T47D (cell line): ENCODE data around the gene PRELP.
"Not testable (repeated sequence)": the region's sequence is repeated elsewhere in the genome, so short reads cannot be mapped to it uniquely, and the experiment has no call there.

Experiments
- DNase-seq, 2 experiments: peaks; one replicate each; pipeline versions ENCODE4 v3.0.0 to v3.0.0-alpha.2; 2011 to 2012; ENCODE audit warnings: low read depth in 1 of 2, low spot score in 1 of 2
- JUND ChIP-seq: IDR thresholded peaks from 2 replicates; pipeline ENCODE4 v1.6.1; 2012; ENCODE audit warnings: low read depth
- in situ Hi-C: cut with HindIII; loops from 2 replicates; pipeline ENCODE4 v1.10.0; 2016; ENCODE audit warnings: low sequenced_read_pairs, low pct_unique_long_range_greater_than_20kb

The PRELP gene

DNA sequence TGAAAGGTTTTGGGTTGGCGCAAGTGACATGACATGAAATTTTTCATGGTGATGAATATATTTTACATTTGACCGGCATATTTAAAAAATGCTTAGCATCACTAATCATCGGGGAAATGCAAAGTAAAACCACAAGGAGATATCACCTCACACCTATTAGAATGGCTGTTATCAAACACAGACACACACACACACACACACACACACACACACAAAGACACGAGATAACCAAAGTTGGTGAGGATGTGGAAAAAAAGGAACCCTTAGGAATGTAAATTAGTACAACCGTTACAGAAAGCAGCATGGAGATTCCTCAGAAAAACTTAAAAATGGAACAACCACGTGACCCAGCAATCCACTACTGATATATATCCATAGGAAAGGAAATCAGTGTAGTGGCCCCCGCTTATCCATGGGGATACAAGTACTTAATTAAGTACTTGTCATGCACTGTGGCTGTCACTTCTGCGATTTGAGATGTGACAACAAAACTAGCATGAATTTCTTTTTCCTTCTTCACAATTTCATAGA, 15.9 kb upstream of the PRELP start:
- no peak for DNase-seq
- in situ Hi-C loops = no loop called here
- no peak for TF ChIP-seq JUND

DNA sequence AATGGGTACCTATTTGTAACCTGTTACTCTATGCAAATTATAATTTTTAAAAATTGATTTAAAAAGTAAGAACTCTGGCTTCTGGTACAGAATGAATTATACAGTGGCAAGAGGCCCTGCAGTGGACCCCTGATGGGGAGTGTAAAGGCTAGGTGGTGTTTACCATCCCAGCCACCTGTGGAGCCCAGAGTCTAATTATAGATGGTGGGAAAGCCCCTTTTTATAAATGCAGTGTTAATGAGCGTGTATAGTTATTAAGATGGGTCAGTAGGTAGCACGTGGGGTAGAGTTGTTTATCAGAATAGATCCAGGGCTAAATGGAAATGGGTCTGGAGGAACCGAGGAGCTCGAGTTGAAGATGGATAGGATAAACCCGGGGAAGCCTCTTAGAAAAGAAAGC, 13.9 kb upstream of the PRELP start:
- no peak for DNase-seq
- in situ Hi-C loops = no loop called here
- no peak for TF ChIP-seq JUND

DNA sequence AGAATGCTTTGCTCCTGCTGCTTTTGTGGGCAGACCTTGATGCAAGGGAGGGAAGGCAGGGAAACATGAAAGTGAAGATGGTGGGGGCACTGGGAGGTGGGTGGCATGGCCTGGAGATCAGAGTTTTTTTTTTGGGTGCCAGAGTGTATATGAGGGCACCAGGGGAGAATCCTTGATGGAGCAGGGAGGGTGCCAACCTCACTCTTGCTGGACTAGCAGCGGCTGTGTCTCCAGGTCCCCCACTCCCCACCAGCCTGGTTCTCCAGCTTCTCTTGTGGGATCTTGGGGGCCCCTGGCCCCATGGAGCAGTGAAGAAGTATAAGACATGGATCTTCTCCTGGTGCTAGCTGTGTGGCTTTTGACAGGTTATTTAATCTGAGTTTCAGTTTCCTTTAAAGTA, 13.5 kb upstream of the PRELP start:
- no peak for TF ChIP-seq JUND
- in situ Hi-C loops = no loop called here
- no peak for DNase-seq

DNA sequence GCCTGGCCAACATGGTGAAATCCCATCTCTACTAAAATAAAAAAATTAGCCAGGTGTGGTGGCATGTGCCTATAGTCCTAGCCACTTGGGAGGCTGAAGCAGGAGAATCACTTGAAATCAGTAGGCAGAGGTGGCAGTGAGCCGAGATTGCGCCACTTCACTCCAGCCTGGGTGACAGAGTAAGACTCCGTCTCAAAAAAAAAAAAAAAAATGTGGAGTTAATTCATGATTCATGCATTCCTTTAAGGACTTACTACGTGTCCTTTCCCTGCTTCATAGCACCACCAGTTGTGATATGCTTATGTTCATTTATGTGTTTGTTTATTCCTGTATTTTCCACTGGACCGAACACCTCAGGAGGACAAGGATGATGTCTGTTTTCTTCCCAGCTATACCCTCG, 12.7 kb upstream of the PRELP start:
- TF ChIP-seq JUND = no peak
- in situ Hi-C loops = no loop called here
- no peak for DNase-seq

DNA sequence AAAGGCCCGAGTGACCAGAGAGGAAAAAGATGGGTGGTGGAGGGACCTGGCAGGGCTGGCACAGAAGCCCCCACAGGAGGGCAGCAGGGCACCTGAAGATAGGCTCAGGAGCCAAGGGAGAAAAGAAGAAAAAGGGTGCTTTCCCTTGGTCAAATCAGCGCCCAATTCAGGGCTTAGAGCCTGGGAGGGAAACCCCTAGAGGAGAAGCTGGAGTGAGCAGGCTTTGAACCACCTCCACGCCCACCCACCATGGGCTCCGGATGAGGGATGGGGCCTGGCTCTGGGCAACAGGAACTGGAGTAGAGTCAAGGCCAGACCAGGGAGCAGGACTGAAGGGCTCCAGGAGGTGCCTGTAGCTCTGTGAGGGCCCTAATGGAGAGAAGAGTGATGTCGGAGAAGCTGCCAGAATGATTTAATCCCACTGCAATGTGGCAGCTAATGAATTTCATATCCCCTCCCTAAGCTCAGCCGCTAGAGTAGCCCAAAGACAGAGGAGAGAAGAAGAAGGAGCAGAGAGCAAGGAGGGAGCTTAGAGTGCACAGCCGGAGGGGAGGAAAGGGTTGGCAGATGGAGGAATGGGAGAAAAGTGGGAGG, 12.0 kb upstream of the PRELP start:
- TF ChIP-seq JUND = no peak
- no peak for DNase-seq
- in situ Hi-C loops = no loop called here

DNA sequence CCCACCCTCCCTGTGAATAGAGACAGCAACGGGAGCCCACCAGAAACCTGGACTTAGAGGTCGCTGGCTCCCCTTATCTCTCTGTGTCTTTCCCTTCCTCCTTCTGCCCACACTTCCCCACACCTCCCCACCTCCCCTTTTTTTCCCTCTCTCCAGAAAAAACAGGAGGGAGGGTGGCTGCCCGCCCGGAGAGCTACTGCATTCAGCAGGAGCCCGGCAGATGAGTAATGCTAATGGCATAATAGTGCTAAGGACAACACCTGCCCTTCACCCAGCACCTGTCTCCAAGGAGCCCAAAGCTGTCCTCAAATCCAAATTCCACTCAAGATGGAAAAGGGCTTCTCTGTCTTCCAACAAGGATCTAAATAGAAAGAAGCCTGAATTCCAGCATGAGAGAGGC, 11.4 kb upstream of the PRELP start:
- no peak for TF ChIP-seq JUND
- no peak for DNase-seq
- in situ Hi-C loops = no loop called here

DNA sequence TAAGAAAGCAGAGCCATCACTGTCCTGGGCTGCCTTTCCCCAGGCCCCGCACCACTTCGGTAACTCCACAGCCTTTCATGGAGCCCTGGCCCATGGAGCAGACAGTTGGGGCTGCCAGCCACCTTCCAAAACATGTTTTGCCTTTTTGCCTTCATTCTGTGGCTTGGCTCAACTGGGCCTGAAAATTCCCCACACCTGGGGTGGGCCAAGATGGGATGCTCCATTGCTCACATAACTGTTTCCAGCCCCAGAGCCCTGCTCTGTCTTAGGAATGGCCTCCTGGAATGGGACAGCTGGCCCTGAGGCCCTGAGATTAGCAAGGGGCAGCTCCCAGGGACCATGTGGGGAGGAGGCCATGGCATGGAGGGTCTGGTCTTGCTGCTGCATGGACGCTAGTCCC, 10.9 kb upstream of the PRELP start:
- TF ChIP-seq JUND = no peak
- DNase-seq = no peak
- in situ Hi-C loops = no loop called here

DNA sequence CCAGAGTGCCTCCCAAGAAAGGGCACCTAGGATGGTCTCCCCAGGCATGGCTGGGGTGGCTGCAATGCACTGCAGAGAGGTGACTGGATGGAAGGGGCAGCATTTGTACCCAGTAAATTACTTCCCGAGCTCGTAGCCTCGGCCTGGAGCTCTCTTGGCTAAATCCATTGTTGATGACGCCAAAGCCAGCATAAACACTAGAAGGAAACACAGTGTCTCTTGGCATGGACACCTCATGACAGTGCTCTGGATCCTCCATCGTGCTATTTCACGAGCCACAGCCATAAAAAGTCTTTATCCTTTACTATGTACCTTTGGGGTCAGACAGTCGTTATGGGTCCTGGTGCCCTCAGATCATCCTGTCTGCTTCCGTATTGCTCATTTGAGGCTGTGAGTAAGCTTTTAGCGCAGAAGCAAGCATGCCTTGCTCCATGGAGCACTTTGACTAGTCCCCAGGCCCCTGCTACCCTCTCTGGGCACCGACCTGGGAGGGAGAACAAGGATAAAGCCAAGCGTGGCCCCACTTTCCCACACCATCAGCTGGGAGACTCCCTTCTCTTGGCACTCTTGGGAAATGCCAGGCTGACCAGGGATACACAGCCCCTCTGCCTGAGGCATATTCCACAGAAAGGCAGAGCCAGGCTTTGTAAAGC, 10.3 kb upstream of the PRELP start:
- DNase-seq = no peak
- in situ Hi-C loops = no loop called here
- TF ChIP-seq JUND = no peak

DNA sequence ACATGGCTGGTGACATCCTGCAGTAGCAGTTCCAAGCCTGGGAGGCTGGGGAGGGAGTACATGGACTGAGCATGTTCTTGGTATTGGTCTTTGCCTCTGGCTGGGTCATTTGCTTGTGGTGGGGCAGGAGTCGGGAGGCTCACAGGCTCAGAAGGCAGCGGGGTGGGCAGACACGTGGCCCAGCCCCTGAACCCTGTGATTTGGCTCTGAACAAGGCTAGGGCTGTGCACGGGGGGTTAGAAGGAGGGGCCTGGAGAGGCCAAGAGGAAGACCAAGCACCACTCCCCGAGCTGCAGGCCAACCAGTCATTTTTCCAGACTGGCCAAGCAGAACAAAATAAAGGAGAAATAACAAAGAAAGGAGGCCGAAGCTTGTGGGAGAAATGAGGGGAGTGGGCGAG, 9.7 kb upstream of the PRELP start:
- no peak for DNase-seq
- in situ Hi-C loops = no loop called here
- TF ChIP-seq JUND = no peak

DNA sequence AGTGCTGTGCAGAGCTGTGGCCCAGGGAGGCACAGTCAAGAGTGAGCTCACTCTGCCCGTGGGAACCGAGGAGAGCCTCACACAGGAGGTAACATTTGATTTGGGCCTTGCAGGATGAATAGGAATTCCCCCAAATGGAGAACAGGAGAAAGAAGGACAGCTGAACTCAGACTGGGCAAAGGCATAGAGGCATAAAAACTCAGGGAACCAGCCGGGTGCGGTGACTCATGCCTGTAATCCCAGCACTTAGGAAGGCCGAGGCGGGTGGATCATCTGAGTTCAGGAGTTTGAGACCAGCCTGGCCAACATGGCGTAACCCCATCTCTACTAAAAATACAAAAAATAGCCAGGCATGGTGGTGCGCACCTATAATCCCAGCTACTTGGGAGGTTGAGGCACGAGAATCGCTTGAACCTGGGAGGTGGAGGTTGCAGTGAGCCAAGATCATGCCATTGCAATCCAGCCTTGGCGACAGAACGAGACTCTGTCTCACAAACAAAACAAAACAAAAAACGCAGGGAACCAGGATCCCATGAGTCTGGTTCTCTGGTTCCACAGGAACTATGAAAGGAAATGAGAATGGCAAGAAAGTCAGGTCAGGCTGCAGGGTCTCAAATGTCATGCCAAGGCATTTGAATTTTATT, 8.6 kb upstream of the PRELP start:
- in situ Hi-C loops, DNase-seq: not testable (repeated sequence)

DNA sequence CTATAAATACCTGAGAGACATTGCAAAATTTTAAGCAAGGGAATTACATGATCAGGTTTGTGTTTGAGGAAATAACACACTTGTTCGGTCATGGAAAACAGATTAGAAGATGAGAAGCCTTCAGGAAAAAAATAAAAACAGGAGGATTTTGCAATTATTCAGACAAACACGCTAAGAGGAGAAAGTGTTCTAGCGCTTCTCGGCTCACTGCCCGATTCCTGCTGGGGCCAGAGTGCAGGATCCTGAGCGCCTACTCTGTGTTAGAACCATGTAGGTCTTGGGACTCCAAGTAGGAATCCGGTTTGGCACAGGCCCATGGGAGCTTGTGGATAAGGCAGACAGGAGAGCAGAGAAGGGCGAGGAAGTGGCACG, 8.1 kb upstream of the PRELP start:
- in situ Hi-C loops = no loop called here
- no peak for TF ChIP-seq JUND
- no peak for DNase-seq

DNA sequence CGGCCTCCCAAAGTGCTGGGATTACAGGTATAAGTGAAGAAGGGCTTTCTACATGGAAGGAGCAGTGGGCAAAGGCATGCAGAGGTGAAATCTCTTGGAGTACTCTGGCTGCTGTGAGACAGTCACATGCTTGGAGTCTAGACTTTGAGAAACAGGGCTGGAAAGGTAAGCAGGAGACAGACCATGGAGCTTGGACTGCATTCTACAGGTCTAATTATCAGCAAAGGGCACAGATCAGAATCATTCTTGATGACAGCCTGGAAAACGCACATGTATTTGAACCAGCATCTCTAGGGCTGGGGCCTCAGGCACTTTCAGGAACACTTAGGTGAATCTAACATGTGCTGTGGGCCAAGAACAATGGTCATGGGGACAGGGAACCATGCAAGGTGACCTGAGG, 7.3 kb upstream of the PRELP start:
- in situ Hi-C loops = no loop called here
- no peak for TF ChIP-seq JUND
- no peak for DNase-seq

DNA sequence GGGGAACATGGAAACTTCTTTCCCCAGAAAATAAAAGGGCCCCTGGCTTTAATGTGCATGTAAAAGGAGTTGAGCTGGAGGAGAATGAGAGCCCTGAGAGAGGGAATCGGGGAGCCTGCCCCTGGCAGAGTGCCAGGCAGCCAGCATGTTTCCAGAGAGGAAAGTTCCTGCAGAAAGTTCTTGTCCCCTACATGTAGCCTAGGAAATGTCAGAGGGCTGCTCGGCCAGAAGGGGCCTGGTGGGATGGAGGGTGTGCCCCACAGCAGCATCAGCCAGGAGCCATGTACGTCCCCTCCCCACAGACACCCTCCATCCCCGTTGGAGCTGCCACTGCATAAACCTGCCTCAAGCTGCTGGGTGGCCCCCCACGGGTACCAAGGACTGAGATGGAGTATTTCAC, 5.4 kb upstream of the PRELP start:
- in situ Hi-C loops = no loop called here
- no peak for DNase-seq
- TF ChIP-seq JUND = no peak

DNA sequence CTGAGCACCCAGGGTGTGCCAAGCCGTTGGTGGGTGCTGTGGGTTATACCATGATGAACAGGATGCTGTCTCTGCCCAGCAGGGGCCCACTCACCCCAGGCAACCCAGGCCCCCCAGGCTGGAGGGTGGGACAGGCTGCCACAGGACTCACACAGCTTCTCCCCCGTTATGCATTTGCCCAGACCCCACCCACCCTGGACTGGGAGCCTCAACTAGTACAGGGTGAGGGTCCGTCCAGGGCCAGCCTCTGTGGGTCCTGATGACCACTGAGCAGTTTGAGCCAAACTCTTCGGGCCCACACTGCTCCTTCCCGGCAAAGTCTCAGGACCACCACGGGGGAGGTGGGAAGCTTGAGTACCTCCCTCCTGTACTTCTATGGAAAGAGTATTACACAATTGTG, 3.8 kb upstream of the PRELP start:
- in situ Hi-C loops = no loop called here
- no peak for DNase-seq
- no peak for TF ChIP-seq JUND
